C4-2B (cell line): ENCODE results near the gene R3HDM4.

Source experiments
- H3K27ac ChIP-seq: fragments of 450-650 bp; 2 replicates; pipeline ENCODE4 v1.5.1; 2017
- ZFX ChIP-seq: fragments of 450-650 bp; IDR thresholded peaks from 2 replicates; pipeline ENCODE4 v1.6.1; 2017
- TF ChIP-seq, protein P1 (sequence below): fragments of 450-650 bp; conservative IDR thresholded peaks from 2 replicates; pipeline ENCODE4 v1.5.1; 2017; ENCODE audit warnings: mild to moderate bottlenecking

Gene R3HDM4

DNA sequence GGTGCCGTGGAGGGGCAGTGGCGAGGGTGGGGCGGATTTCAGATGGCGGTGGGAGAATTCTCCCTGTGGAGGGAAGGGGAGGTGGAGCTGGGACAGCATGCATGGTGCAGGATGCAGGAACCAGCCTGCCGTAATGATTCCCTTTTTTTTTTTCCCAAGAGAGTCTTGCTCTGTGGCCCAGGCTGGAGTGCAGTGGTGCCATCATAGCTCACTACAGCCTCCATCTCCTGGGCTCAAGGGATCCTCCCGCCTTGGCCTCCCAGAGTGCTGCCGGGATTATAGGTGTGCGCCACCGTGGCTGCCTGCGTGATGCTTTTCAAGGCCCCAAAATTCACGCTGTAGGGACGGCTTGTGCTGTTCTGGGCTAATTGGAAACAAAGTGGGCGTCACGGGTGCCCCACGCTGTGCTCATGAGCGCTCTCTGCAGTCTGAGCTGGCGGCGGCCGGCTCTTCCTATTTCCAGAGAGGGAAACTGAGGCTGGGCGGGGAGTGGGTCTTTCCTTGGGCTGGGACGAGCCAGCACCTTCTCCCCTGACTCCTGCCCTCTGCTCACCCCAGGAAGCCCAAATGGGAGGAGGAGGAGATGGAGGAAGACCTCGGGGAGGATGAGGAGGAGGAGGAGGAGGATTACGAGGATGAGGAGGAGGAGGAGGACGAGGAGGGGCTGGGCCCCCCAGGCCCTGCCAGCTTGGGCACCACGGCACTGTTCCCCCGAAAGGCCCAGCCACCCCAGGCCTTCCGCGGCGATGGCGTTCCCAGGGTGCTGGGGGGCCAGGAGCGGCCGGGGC, 19.0 kb upstream of the R3HDM4 start:
- no peak for TF ChIP-seq ZFX
- TF ChIP-seq, protein P1, sequence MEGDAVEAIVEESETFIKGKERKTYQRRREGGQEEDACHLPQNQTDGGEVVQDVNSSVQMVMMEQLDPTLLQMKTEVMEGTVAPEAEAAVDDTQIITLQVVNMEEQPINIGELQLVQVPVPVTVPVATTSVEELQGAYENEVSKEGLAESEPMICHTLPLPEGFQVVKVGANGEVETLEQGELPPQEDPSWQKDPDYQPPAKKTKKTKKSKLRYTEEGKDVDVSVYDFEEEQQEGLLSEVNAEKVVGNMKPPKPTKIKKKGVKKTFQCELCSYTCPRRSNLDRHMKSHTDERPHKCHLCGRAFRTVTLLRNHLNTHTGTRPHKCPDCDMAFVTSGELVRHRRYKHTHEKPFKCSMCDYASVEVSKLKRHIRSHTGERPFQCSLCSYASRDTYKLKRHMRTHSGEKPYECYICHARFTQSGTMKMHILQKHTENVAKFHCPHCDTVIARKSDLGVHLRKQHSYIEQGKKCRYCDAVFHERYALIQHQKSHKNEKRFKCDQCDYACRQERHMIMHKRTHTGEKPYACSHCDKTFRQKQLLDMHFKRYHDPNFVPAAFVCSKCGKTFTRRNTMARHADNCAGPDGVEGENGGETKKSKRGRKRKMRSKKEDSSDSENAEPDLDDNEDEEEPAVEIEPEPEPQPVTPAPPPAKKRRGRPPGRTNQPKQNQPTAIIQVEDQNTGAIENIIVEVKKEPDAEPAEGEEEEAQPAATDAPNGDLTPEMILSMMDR = no peak
- no peak overlapping the region for H3K27ac ChIP-seq

DNA sequence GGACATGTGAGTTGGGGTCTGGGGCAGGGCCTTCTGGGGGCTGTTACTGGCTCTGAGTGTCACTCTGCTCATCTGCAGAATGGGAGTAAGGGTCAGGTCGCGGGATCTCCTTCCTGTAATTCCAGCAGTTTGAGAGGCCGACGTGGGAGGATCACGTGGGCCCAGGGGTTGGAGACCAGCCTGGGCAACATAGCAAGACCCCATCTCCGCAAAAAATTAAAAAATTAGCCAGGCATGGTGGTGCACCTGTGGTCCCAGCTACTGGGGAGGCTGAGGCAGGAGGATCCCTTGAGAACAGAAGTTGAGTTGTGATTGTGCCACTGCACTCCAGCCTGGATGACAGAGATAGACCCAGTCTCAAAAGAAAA, 16.9 kb upstream of the R3HDM4 start:
- no peak for TF ChIP-seq ZFX
- TF ChIP-seq, protein P1 = no peak
- no peak overlapping the region for H3K27ac ChIP-seq

DNA sequence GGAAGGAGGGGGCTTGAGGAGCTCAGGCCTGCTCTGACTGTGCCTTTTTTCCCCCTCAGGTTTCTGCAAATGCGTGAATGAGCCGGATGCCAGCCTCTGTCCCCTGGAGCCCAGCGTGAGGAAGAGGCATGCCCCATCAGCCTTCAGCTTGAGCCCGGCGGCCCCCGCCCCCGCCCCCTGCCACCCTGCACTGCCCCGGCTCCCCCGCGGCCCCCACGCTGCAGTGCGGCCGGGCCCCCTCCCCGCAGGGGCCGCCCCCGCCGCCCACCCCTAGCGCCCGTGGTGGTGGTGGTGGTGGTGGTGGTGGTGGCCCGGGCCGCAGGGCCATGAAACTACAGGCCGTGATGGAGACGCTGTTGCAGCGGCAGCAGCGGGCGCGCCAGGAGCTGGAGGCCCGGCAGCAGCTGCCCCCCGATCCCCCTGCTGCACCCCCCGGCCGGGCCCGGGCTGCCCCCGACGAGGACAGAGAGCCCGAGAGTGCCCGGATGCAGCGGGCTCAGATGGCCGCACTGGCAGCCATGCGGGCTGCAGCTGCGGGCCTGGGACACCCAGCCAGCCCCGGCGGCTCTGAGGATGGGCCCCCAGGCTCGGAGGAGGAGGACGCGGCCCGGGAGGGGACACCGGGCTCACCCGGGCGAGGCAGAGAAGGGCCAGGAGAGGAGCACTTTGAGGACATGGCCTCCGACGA, 16.3 kb upstream of the R3HDM4 start:
- TF ChIP-seq ZFX = no peak
- TF ChIP-seq, protein P1 = no peak
- no peak overlapping the region for H3K27ac ChIP-seq

DNA sequence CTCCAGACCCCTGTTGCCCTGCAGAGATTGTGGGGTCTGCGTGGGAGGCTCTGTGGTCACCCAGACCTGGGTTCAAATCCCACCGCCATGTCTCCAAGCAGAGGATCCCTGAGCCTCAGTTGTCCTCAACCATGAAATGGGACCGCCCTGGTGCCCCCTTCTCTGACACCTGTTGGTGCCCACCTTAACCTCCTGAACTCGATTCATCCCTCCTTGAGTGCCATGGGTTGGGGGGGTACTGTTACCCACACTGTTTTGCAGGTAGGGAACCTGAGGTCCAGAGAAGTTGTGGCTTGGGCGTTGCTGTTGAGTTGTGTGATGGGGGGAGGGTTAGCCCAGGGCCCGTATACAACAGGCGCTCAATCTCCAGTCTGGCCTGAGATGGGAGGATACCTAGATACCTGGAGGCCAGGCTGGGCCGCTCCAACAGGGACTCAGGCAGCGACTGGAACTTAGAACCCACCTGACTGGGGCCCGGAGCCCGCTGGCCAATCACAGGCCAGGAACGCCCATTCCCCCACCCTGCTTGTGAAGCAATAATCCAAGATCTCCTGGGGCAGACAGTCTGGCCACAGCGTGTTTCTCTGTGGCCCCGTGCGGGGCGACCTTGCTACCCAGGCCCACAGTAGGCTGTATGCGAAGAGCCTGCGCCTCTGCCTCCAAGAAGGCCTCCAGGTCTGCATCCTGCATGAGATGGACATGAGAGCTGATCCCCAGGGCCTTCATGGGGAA, 15.6 kb upstream of the R3HDM4 start:
- TF ChIP-seq, protein P1 = no peak
- TF ChIP-seq ZFX = no peak
- H3K27ac ChIP-seq = no peak overlapping the region

DNA sequence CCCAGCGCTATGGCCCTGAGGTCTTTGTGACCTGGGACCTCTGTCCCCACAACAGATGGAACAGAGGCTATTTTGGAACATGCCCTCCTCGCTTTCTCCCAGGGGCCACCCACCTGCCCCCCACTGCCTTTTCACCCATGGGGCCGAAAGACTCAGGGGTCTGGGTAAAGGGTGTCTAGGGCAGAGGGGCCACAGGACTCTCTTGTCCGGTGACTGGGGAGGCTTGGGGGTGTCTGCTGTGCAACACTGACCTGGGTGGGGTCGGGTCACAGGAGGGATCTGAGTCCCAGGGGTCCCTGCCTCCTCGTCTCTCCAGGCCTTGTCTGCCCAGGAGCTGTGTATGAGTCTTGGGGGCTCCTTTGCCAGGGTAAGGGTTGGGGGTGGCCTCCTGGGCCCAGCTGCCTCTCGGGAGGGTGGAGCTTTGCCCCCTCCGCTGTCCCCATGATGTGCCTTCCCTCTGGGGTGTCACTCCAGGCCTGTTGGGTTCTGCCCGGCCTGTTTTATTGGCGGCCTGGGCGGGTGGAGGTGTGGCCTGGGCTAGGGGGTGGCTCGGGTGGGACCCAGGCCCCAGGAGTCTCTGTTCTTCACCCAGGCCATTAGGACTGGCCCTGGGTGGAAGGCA, 14.9 kb upstream of the R3HDM4 start:
- TF ChIP-seq, protein P1 = no peak
- no peak for TF ChIP-seq ZFX
- no peak overlapping the region for H3K27ac ChIP-seq

DNA sequence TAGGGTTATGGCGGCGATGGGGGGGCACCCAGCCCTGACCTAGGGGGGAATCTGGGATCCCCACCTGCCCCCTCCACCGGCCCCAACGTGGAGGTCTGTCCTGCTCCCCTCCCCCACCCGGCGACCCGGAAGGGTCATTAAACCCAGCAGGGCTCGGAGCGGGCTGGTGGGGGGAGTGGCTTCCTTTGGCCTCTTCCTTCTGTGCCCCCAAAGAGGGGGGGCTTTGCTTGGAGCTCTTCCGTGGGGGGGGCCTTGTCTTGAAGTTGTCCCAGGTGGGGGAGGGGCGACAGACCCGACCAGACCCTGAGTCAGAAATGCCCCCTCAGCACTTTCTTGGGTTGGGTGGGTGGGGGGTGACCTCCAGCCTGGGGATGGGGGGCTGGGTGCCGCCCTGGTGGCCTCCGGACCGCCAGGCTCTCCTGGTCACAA, 14.3 kb upstream of the R3HDM4 start:
- no peak for TF ChIP-seq ZFX
- TF ChIP-seq, protein P1 = no peak
- H3K27ac ChIP-seq = no peak overlapping the region
